DMS153 (cell line): ENCODE results near the gene FANK1.

Experiments
- DNase-seq: peaks from one replicate; lab custom pipeline; 2025; lab: John Stamatoyannopoulos, UW

Gene FANK1

DNA sequence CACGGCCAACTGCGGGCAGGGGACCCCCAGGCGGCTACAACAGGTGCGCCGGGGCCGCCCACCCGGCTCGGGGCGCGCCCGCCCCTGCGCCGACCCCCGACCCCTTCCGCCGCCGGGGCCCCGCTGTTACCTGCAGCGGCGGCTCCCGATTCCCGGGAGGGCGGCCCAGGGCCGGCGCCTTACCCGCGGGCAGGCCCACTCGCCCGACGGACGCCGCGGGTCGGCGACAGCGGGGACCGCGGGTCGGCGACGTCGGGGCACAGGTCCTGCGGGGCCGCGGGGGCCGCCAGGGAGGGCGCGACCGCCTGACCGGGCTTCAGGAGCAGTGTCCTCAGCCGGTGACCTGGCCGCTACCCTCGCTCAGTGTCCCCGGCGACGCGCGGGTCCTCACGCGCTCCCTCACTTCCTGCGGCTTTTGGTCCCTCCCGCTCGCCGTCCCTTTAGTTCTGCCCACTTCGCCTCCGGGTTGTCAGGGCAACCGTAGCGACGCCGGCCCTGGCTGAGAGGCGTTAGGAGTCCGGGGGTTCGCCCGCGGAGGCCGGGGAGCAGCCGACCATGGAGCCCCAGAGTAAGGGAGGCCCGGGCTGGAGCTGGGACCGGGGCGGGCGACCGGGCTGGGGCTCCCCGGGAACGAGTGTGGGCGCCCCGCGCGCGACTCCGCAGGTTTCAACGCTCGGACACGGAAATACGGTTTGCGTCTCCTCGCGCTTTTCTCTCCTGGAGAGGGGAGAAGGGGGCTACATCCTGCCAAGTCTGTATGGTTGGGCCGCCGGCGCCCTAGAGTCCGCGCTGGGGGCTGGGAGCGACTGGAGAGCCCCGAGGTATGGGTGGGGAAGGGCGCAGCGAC lies at the start of gene FANK1:
Gene FANK1, plus strand, starts transcription at position 477 of the 847 bp plus-strand sequence. Its CDS starts 79 bp downstream, at position 556.
- peak; percentile 31 for DNase-seq

DNA sequence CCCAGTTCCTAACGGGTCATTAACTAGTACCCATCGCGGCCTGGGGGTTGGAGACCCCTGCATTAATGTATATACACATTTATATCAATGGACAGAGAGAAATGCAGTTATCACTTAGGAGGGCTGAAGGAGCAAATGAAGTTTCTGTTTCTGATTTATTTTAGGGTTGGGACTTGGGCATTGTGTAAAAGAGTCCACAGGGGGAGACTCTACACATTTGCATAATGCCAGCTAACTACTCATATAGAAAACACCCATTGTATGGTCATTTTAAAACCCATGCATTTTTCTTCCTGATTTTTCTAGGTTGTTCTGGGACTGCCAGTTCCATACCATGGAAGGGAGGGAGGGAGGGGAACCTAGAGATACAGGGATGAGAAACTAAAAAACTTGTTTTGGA lies 49.5 kb upstream of the FANK1 start:
- no peak for DNase-seq

DNA sequence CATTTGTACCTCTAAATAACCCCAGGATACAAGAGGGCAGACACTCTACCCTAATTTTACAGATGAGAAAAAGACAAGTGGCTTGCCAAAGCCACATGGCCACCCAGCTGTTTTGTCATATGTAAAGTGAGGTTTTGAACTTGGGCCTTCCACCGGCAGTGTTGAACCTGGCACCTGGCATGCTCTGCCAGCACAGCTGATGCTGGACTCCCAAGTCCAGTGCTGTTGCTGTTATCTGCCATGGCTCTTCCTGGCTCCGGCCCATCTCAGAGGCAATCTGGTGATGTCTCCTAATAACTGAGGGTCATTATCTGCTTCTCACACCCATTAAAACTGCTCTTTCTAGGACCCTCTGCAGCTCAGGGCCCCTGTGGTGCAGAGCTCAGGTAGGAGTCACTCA lies 48.0 kb upstream of the FANK1 start:
- no peak for DNase-seq

DNA sequence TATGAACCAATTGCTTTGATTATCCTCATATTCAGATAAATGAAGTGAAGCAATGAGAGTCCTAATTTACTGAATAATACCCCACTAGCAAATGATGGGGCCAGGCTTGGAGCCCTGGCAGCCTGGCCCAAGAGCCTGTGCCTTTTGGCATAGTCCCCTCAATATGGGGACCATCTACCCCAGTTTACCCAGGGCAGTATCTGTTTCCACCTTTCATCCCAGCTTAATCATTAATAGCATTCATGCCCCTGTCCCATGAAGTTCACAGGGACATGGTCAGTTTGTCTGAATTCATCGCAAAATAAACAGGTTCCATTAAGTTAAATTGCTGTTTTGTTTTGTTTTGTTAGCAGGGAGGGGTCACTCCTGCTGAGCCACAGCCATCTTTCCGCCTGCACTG lies 47.5 kb upstream of the FANK1 start:
- DNase-seq = no peak

- DNase-seq = no peak
Observed at GRCh38 chr10:125849448-125849847, 46.9 kb upstream of the FANK1 start.

DNA sequence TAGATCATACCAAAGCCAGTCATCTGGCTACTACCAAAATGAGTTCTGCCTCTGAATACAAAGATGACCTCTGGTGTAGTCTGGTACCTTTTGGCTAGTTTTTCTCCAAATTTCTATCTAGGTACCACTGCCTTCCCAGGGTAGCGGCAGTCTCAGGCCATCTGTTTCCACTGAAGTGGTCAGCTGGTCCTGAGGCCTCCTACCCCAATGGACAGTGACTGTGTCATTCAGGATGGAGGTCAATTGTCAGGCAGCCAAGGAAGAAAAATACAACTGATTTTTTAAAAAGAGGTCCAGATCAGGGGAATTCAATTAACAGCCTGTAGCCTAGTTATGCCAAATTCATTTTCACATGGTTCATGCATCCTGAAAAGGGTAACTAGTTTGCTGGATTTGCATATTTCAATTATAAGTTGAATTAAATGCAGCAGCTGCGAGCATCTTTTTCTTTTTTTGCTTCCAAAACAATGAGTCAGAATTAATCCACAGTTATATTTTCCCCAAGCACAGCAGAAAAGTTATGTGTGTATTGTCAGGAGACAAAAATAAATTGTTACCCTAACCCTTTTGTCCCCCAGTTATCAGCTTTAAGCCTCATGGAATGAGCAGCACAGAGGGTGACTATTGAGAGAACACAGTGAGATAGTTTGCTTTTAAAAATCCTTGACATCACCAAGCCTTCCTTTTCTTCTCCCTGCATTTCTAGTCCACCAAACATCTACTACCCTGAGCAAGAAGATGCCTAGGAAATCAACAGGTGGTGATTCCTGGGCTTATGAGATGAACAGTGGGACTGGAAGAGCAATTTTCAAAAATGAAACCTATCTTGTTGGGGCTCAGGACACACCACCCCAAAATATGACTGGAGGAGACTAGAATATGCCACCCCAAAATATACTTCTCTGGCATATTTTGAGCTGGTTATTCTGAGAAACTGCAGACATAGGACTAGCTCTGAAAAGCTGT lies 45.3 kb upstream of the FANK1 start:
- no peak for DNase-seq

DNA sequence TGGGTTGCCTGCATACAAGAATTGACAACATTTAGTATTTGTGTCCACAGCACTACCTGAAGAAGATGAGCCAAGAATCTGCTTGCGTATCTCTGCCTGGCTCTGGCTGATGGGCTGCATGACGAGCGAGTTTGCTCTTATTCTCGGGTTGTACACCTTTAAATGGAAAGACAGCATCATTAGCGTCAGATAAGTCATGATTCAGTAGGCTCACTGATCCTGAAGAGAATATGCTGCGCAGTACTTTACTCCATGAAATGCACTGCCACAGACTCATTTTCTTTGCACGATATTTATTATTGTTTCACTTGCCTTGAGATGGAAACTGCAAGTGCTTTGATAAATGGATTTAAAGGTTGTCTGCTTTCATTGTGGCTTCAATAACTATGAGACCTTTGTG lies 43.9 kb upstream of the FANK1 start:
- DNase-seq = no peak

- DNase-seq = no peak
Observed at GRCh38 chr10:125857185-125857760, 39.1 kb upstream of the FANK1 start.

DNA sequence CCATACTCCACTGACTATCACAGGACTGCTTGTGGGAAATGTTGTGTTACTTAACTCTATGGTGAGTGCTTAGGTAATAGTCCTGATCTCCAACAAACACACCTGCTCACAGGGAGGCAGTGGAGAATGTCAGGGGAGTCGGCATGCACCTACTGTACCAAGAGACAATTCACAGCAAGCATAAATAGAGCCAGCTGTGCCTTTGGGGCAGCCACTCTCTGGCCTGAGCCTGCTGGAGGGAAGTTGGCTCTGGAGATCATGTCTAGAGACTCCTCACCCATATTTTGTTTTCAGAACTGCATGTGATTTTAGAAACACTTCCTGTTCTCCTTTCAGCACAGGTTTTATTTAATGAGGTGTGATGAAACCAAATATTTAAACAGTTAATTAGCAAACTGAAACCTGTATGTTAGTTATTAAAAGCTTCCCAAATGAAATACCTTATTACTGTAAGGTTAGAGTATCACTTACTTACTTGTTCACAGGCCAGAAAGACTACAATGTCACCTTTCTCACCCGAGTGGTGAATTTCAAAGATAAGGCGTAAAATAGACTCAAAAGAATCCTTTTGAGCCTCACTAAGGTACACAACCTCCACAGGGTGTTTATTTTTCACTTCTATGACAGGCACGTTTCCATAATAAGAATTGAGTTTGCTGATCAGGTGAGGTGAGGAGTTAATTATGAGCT lies 37.1 kb upstream of the FANK1 start:
- peak; percentile 90 for DNase-seq

DNA sequence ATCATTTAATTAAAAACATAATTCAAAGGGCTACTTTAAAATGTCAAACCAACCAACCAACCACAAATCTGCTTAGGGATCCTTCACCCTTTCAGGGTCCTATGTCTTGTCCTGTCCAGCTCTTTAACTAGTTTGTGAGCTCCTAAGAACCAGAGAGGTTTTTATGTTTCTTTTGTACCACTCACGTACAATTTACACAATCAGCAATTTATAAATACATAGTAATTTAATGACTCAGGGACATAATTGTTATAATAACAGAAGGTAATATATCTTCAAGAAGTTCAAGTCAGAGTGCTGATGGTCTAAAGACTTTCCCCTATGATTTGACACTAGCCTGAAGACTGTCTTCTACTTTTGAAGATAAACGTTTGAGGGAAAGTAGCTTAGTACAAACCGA lies 31.2 kb upstream of the FANK1 start:
- no peak for DNase-seq

GRCh38 chr10:125866421-125867029 lies 29.8 kb upstream of the FANK1 start:
- DNase-seq = no peak

- peak; percentile 7 for DNase-seq
Observed at GRCh38 chr10:125868372-125868975, 27.9 kb upstream of the FANK1 start.

- peak; percentile 61 for DNase-seq
Observed at GRCh38 chr10:125871338-125871737, 25.0 kb upstream of the FANK1 start.

DNA sequence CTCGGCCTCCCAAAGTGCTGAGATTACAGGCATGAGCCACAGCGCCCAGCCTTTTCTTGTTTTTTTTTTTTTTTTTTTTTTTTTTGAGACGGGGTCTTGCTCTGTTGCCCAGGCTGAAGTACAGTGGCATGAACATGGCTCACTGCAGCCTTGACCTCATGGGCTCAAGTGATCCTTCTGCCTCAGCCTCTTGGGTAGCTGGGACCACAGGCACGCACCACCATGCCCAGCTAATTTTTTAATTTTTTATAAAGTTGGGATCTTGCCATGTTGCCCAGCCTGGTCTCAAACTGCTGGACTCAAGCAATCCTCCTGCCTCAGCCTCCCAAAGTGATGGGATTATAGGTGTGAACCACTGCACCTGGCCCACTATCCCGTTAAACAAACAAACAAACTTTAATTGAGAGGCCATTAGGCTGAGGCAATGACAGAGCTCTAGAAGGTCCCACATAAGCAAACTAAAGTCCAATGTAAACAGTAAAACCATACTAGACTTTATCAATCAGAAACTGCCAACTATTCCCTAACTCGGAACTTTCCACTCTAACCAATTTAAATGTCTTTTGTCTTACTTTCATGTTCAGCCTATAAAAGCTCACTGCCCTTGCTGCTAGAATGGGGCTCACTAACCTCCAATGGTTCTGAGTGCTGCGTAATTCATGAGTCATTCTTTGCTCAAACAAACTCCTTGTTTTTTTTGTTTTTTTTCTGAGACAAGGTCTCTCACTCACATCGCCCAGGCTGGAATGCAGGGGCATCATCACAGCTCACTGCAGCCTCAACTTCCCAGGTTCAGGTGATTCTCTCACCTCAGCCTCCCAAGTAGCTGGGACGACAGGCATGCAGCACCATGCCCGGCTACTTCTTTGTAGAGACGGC lies 17.2 kb upstream of the FANK1 start:
- no peak for DNase-seq

- no peak for DNase-seq
Observed at GRCh38 chr10:125880719-125881118, 15.6 kb upstream of the FANK1 start.

DNA sequence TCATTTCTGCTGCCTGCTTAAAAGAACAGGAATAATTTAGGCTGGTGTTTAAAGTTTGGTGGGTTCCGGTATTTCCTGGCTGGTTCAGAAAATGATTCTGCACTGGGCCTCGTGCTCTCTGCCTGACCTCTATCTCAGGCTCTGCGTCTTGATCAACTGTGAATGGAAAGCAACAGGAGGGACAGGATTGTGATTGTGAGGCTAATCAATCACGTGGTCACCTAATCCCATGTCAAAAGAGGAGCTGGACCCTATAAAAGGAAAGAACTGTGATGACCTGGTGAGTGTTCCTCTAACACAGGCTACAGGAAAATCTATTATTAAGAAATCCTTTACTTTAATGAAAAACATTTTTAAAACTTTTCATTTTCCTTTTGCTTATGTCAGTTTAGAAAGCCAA lies 15.2 kb upstream of the FANK1 start, which contains the start of gene DHX32:
Gene DHX32, minus strand, starts transcription at position 101 of the 400 bp plus-strand sequence. CDS start 468 bp downstream, outside the sequence.
- DNase-seq = no peak

DNA sequence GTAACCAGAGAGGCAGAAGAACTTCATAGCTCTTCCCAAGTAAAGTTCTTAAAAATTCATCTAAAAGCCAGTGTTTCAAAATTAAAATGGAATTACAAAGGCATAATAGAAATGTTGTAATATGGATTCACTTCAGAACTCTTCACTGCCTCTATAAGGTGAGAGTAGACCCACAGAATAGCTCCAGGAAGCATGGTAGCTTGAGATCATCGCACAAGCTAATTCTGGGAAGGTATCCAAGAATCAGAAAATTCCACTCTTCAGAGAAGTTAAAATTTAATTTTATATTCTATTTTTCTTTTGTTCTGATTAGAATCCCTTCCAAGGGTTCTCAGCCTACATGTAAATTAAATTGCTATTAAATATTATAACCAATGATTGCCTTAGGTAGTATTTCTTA lies 13.8 kb upstream of the FANK1 start:
- DNase-seq = no peak

DNA sequence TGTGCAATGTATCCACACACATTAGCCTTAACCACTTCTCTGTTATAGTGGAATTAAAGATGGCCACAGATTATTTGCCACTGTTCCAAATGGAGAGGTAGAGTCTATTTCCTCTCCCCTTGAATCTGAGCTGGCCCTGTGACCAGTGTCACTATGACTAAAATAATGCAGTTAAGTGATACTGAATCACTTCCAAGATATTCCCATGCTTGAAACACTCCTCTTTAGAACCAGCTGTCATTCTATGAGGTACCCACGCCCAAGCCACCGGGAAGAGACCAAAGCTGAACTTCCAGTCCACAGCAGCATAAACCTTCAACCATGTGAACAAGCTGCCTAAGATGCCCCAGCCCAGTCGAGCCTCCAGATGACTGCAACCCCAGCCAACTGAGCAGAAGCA lies 13.2 kb upstream of the FANK1 start:
- no peak for DNase-seq

DNA sequence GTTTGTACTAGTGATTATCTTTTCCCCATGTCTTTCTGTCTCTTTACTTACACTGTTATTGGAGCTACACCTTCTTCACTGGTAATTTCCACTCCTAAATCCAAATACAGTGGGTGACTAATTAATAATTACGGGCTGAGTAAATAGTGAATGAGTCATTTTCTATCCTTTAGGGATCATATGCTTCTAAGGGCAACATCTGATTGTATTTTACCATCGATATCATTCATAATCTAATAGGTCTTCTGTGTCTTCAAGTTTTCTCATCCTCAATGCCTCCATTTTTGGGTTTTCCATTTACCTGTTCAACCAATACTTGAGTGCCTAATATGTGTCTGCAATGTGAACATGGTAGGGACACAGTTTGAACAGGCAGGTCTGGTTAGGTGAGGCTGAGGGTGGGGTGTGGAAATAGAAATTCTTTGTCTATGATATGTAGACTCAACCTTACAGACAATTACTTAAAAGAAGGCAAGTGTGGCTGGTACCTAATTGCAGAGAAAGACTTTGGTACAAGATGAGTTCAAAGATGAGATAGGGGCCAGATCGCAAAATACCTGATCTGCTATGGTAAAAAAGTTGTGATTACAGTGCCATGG lies 9.4 kb upstream of the FANK1 start:
- DNase-seq = no peak
